Measurements from ENCODE around the gene CDT1.

DNA sequence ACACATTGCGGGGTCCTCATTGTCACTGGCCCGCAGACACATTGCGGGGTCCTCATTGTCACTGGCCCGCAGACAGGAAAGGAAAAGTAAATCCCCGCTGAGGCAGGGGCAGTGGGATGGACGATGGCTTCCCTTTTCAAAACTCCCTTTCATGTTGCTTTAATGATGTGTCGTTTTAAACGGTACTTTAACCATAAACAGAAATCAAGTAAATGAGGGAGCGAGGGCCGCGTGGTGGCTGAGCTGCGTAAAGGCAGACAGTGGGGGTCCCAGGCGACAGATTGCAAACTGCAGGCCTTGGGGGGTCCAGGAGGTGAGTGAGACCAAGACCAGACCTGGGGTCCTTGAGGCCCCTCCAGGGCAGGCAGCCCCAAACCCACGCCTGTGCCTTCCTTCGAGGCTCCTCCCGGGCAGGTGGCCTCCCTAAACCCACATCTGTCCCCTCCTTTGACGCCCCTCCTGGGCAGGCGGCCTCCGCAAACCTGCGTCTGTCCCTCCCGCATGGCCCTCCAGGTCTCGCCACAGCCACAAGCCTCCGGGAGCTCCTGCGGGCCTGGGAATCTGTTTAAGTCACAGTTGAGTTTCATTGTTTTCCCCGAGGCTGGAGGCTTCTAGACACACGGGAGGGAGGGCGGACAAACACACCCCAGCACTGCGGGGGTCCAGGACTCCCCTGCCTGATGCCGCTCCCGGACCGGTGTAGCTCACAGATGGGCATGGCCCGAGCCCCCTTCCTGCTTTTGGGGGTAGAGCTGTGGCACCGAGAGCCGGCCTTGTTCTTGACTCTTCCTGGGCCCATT is 25.9 kb upstream of the CDT1 start:
- TF ChIP-seq, protein P1, sequence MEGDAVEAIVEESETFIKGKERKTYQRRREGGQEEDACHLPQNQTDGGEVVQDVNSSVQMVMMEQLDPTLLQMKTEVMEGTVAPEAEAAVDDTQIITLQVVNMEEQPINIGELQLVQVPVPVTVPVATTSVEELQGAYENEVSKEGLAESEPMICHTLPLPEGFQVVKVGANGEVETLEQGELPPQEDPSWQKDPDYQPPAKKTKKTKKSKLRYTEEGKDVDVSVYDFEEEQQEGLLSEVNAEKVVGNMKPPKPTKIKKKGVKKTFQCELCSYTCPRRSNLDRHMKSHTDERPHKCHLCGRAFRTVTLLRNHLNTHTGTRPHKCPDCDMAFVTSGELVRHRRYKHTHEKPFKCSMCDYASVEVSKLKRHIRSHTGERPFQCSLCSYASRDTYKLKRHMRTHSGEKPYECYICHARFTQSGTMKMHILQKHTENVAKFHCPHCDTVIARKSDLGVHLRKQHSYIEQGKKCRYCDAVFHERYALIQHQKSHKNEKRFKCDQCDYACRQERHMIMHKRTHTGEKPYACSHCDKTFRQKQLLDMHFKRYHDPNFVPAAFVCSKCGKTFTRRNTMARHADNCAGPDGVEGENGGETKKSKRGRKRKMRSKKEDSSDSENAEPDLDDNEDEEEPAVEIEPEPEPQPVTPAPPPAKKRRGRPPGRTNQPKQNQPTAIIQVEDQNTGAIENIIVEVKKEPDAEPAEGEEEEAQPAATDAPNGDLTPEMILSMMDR (conservative IDR thresholded peaks at IDR 0.05 in 1 of 2, IDR thresholded peaks at IDR 0.05 in 1 of 2; ENCODE audit: extremely low read depth in 1 of 2, insufficient read depth in 1 of 2, low read depth in 1 of 2, low read length in 2 of 2), result no peak
- TF ChIP-seq EZH2 (IDR thresholded peaks at IDR 0.05; ENCODE audit: borderline replicate concordance, low read length), result no peak
